Transverse colon (tissue), 3 donors: ENCODE results near the gene DAAM1.

Source experiments
- EP300 ChIP-seq: sonication (generic); formaldehyde crosslinking; IDR thresholded peaks from one replicate; pipeline ENCODE4 v1.6.1; 2017; ENCODE audit warnings: antibody characterized with exemption, low read depth
- POLR2A ChIP-seq: fragments of 450-650 bp; IDR thresholded peaks from one replicate; pipeline ENCODE4 v1.6.1; 2016; ENCODE audit warnings: antibody characterized with exemption, mild to moderate bottlenecking, moderate library complexity
- TF ChIP-seq, protein P1 (sequence below), 5 experiments: fragments of 200-600 bp in 3 of 5; fragments of 450-650 bp in 2 of 5; sonication (generic) in 3 of 5; IDR thresholded peaks; 1 replicate in 2 of 5; 2 replicates in 3 of 5; pipeline ENCODE4 v1.5.1; 2016 to 2017; ENCODE audit warnings: antibody characterized with exemption in 5 of 5, inconsistent platforms in 3 of 5, mild to moderate bottlenecking in 2 of 5, moderate library complexity in 1 of 5

DNA sequence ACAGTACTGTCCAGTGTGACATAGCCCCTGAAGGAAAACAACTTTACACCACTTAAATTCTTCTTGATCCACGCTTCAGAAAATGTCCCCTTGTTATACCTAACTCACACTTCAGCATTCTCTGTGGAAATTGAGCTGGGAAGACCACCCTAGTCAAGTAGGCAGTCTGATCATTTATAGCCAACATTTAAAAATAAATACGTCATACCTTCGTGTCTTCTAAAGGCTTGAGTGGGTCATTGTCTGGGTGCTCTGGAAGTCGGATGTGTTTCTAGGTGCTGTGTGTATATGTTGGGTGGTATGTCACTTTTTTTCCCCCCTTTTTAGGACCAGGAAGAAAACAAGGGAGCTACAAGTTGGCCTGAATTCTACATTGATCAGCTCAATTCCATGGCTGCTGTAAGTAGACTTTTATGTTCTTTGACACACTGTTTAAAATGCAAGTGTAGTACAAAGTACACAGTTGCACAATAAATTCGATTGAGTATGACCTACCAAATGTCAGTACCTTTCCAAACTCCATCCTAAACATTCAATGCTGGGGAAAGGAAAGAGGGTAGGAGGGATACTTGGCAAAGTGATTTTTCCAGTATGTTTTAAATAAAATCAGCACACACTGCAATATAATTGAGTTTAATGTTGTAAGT is 126.6 kb downstream of the DAAM1 start:
- TF ChIP-seq, protein P1, sequence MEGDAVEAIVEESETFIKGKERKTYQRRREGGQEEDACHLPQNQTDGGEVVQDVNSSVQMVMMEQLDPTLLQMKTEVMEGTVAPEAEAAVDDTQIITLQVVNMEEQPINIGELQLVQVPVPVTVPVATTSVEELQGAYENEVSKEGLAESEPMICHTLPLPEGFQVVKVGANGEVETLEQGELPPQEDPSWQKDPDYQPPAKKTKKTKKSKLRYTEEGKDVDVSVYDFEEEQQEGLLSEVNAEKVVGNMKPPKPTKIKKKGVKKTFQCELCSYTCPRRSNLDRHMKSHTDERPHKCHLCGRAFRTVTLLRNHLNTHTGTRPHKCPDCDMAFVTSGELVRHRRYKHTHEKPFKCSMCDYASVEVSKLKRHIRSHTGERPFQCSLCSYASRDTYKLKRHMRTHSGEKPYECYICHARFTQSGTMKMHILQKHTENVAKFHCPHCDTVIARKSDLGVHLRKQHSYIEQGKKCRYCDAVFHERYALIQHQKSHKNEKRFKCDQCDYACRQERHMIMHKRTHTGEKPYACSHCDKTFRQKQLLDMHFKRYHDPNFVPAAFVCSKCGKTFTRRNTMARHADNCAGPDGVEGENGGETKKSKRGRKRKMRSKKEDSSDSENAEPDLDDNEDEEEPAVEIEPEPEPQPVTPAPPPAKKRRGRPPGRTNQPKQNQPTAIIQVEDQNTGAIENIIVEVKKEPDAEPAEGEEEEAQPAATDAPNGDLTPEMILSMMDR (IDR thresholded peaks at IDR 0.05): no peak
- TF ChIP-seq EP300 (no peak), POLR2A (no peak)
